ENCODE measurements around the gene SLN.
A peak's percentile ranks its signal among the peaks of the same experiment; 100 is the strongest.
"Not testable (repeated sequence)": the region's sequence is repeated elsewhere in the genome, so short reads cannot be mapped to it uniquely, and the experiment has no call there.

The SLN gene

GRCh38 chr11:107711861-107712755 lies at the start of gene SLN:
Gene SLN (minus strand): TSS chr11:107712056.
- no peak for DNase-seq

DNA sequence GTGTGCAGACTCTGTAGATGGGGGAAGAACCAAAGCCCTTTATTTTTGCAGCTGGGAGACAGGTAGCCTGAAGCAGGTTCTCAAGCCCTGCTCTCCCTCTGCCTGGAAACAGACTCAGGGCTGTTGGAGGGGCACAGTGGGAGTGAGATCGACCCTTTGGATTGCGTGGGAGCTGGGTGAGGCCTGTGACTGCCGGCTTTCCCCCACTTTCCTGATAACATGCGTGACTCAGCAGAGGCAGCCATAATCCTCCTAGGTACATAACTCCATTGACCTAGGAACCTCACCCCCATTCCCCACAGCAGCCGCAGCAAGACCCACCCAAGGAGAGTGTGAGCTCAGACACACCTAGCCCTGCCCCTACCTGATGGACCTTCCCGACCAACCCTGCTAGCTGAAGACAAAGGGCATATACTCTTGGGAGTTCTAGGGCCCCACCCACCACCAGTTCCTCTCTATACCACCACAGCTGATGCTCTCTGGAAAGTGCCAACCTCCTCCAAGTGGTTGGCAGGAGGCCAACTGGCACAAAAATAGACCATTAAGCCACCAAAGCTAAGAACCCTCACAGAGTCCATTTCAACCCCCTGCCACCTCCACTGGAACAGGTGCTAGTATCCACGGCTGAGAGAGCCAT lies 47.0 kb upstream of the SLN start:
- not testable (repeated sequence) for DNase-seq

GRCh38 chr11:107757661-107758060 lies 45.8 kb upstream of the SLN start:
- DNase-seq: no peak

DNA sequence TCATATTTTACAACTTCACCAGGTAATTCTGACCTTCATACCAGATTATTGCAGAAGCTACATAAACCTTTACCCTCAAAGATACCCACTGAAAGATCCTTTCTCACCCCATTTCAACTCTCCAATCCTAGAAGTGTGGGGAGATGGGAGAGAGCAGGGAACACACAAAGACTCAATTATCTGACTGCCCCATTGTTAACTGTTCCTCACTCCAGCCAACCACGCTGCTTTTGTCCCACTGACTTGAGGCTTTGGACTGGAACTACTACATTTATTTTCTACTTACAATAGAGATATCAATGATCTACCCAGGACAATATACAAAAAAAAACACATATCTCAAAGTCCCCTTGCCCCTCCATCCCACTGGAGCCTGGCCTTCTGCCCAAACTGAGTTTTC lies 44.7 kb upstream of the SLN start:
- DNase-seq: no peak

- peak; percentile 19 for DNase-seq
These were observed 41.3 kb upstream of the SLN start for GRCh38 chr11:107752949-107753822.

DNA sequence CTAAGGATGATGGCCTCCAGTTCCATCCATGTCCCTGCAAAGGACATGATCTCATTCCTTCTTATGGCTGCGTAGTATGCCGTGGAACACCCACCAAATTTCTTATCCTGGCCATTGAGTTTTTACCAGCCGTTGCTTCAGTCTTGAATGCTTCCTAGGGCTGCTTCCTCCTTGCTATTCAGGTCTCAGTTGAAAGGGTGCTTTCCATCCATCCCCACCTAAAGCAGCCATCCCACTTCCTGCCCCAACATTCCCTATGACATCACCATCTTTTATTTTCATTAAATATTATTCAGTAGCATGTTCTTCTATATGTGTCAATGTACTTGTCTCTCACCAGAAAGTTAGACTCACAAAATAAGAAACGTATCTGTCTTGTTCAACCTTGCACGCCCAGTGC lies 40.7 kb upstream of the SLN start:
- no peak for DNase-seq

GRCh38 chr11:107751082-107751481 lies 39.2 kb upstream of the SLN start:
- DNase-seq: no peak

GRCh38 chr11:107750313-107750712 lies 38.5 kb upstream of the SLN start:
- DNase-seq: no peak

DNA sequence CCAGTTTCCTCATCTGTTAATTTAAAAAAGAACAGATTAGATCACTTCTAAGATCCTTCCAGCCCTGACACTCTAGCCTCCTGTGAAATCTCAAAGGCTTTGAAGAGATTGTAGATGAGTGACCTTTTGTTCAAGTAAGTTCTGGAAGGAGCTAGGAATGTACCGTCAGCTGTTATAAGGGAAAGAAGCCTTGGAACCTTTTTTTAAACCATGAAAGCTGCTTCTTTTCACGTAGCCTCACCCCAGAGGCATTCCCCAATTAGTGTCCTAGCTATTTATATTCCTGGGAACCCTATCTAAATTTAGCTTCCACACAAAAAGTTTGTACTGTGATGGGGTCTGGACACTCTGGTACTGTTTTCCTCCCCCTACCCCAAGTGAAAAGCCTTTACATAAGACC lies 35.8 kb upstream of the SLN start:
- DNase-seq: no peak

- no peak for DNase-seq
These were observed 32.9 kb upstream of the SLN start for GRCh38 chr11:107744736-107745135.

DNA sequence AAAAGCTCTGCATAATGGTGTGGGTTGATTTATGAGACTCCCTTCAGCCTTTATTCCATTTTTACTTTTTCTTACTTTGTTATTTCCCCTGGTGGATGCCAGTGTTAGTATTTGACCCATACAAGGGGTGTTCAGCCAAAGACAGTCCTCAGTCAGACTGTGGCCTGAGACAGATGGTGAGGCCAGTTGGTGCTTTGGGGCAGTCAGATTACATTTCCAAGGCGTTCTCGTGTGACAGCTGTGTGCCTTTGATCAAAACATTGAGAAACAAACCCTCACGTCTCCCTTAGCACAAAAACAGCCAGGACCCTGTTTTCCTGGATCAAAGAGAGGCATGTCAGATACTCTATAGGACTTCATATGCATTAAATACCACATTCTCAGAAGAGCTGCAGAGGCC lies 31.3 kb upstream of the SLN start:
- peak; percentile 83 for DNase-seq

- DNase-seq: peak; percentile 46
These were observed 29.4 kb upstream of the SLN start for GRCh38 chr11:107741044-107741823.

GRCh38 chr11:107740271-107740670 lies 28.4 kb upstream of the SLN start:
- no peak for DNase-seq

- DNase-seq: no peak
These were observed 24.7 kb upstream of the SLN start for GRCh38 chr11:107736546-107736945.

GRCh38 chr11:107733518-107733917 lies 21.7 kb upstream of the SLN start:
- peak; percentile 41 for DNase-seq

DNA sequence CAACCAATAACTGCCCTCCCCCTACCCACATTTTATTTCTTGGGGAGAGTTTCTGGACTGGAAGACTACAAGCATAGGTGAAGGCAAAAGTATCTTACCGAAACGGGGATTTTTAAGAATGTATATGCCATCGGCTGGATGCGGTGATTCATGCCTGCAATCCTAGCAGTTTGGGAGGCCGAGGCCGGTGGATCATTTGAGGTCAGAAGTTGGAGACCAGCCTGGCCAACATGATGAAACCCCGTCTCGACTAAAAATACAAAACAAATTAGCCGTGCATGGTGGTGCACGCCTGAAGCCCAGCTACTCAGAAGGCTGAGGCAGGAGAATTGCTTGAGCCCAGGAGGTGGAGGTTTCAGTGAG lies 20.8 kb upstream of the SLN start:
- peak; percentile 49 for DNase-seq

GRCh38 chr11:107731941-107732688 lies 20.3 kb upstream of the SLN start:
- peak; percentile 94 for DNase-seq

DNA sequence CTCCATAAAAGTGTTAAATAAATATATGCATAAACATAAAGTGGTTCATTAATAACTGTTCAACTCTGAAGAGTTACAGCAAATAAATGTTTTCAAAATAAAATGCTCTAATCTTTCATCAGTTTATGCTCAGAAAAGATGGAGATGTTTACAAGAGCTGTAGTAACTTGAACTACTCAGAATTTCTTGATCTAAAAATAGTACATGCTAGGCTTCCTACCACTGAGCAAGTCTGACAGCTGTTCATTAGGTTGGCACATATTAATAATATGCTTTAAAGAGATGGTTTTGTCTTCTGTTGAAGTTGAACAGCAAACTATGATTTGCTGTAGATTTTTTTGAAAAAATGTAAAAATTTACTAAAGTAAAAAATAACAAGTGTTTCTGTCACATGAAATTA lies 10.8 kb upstream of the SLN start:
- no peak for DNase-seq

GRCh38 chr11:107721207-107721606 lies 9.4 kb upstream of the SLN start:
- DNase-seq: no peak

DNA sequence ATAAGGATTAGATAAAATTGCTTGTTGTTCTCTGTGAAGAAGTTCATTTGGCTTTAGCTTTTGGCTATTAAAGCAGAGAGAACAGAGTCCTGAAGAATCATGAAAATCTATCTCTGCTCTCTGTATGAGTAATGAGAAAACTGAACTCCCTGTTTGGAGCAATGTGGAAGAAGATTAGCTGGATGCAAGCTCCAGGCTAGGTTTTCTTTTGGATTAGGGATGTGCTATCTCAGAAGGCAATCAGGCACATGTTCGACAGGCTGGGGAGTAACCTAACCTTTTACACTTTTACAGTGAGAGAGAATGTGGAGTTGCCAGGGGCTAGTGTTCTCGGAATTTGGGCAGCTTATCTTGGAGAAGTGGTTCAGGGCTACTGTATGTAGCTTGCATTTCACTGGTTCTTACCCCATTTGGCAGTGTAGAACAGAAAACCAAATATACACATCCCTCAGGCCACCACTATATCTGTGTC lies 8.5 kb upstream of the SLN start:
- peak; percentile 28 for DNase-seq

- DNase-seq: no peak
These were observed 7.9 kb upstream of the SLN start for GRCh38 chr11:107719557-107720302.
